Trophoblast cell (in vitro differentiated cells and primary cell): ENCODE data around the gene LCN12.
A peak's percentile ranks its signal among the peaks of the same experiment; 100 is the strongest.

Experiments
- DNase-seq, 2 donors: peaks; one replicate each; pipeline ENCODE4 v3.0.0-alpha.2; 2016
- H2AFZ ChIP-seq: 2 replicates; pipeline ENCODE4 v1.6.1; 2013; ENCODE audit warnings: low read length, moderate library complexity, mild to moderate bottlenecking; ENCODE audit not compliant: insufficient read depth, poor library complexity
- H2AK5ac ChIP-seq: 2 replicates; pipeline ENCODE4 v1.6.1; 2013; ENCODE audit warnings: mild to moderate bottlenecking, low read length
- H2BK120ac ChIP-seq: 2 replicates; pipeline ENCODE4 v1.6.1; 2013; ENCODE audit warnings: low read length, mild to moderate bottlenecking, moderate library complexity; ENCODE audit not compliant: insufficient read depth, poor library complexity
- H2BK12ac ChIP-seq: 2 replicates; pipeline ENCODE4 v1.6.1; 2013; ENCODE audit warnings: mild to moderate bottlenecking, low read length, moderate library complexity
- H2BK5ac ChIP-seq: 2 replicates; pipeline ENCODE4 v1.6.1; 2013; ENCODE audit warnings: low read length, low read depth, moderate library complexity, mild to moderate bottlenecking; ENCODE audit not compliant: poor library complexity
- H3K14ac ChIP-seq: 2 replicates; pipeline ENCODE4 v1.6.1; 2013; ENCODE audit warnings: mild to moderate bottlenecking, low read length
- H3K18ac ChIP-seq: 2 replicates; pipeline ENCODE4 v1.6.1; 2013; ENCODE audit warnings: mild to moderate bottlenecking, low read length
- H3K23ac ChIP-seq: 2 replicates; pipeline ENCODE4 v1.6.1; 2013; ENCODE audit warnings: low read length
- H3K27ac ChIP-seq: 2 replicates; pipeline ENCODE4 v1.5.1; 2013; ENCODE audit warnings: low read depth, mild to moderate bottlenecking, inconsistent platforms, low read length, moderate library complexity
- H3K27me3 ChIP-seq: 2 replicates; pipeline ENCODE4 v1.6.1; 2013; ENCODE audit warnings: inconsistent platforms, mild to moderate bottlenecking, low read length, moderate library complexity; ENCODE audit not compliant: insufficient read depth
- H3K36me3 ChIP-seq, 2 experiments: 1 replicate in 1 of 2; 2 replicates in 1 of 2; pipeline ENCODE4 v1.6.1; 2013; ENCODE audit warnings: low read length in 2 of 2, mild to moderate bottlenecking in 2 of 2, moderate library complexity in 1 of 2; ENCODE audit not compliant: insufficient read depth in 2 of 2, control insufficient read depth in 1 of 2
- H3K4ac ChIP-seq: 2 replicates; pipeline ENCODE4 v1.6.1; 2013; ENCODE audit warnings: low read depth, mild to moderate bottlenecking, low read length, moderate library complexity
- H3K4me1 ChIP-seq, 2 experiments: 1 replicate in 1 of 2; 2 replicates in 1 of 2; pipeline ENCODE4 v1.6.1; 2013; ENCODE audit warnings: low read length in 2 of 2, mild to moderate bottlenecking in 2 of 2, moderate library complexity in 1 of 2; ENCODE audit not compliant: insufficient read depth in 2 of 2, control insufficient read depth in 1 of 2
- H3K4me2 ChIP-seq: 2 replicates; pipeline ENCODE4 v1.6.1; 2013; ENCODE audit warnings: inconsistent platforms, mild to moderate bottlenecking, low read length, moderate library complexity
- H3K4me3 ChIP-seq: 2 replicates; pipeline ENCODE4 v1.5.1; 2013; ENCODE audit warnings: mild to moderate bottlenecking, low read depth, low read length, inconsistent platforms
- H3K79me1 ChIP-seq: one replicate; pipeline ENCODE4 v1.6.1; 2013; ENCODE audit warnings: low read length
- H3K79me2 ChIP-seq: 2 replicates; pipeline ENCODE4 v1.6.1; 2013; ENCODE audit warnings: low read length, mild to moderate bottlenecking; ENCODE audit not compliant: control insufficient read depth, insufficient read depth, poor library complexity
- H3K9ac ChIP-seq: 2 replicates; pipeline ENCODE4 v1.6.1; 2013; ENCODE audit warnings: mild to moderate bottlenecking, low read length
- H3K9me3 ChIP-seq: 2 replicates; pipeline ENCODE4 v1.6.1; 2013; ENCODE audit warnings: low read depth, mild to moderate bottlenecking, control low read depth, inconsistent platforms, low read length; ENCODE audit not compliant: insufficient read depth
- H4K12ac ChIP-seq: 2 replicates; pipeline ENCODE4 v1.6.1; 2013; ENCODE audit warnings: low read depth, mild to moderate bottlenecking, low read length, moderate library complexity
- H4K8ac ChIP-seq: 2 replicates; pipeline ENCODE4 v1.6.1; 2013; ENCODE audit warnings: low read depth, mild to moderate bottlenecking, low read length, moderate library complexity
- H4K91ac ChIP-seq: one replicate; pipeline ENCODE4 v1.6.1; 2013; ENCODE audit warnings: low read depth, mild to moderate bottlenecking, low read length, moderate library complexity
- WGBS: extraction: QIAGEN DNeasy Blood & Tissue Kit; methylation state at CpG from one replicate; pipeline ENCODE4 v1.1.7; 2013; ENCODE audit warnings: missing lambda C conversion rate; ENCODE audit not compliant: insufficient read length, insufficient coverage; ENCODE audit errors: extremely low coverage; 5-methylcytosine and 5-hydroxymethylcytosine counted together

LCN12 gene

GRCh38 chr9:136958473-136958872 is 6.4 kb downstream of the LCN12 start:
- Histone ChIP-seq H3K4me3 (peak overlapping the region; percentile 6), H3K18ac (no peak overlapping the region), H3K27me3 (no peaks in the 10 kb centered on the region), H4K12ac (no peak overlapping the region), H2AK5ac (no peak overlapping the region), H4K8ac (no peak overlapping the region), H3K14ac (no peak overlapping the region), H2BK12ac (no peak overlapping the region), H4K91ac (no peak overlapping the region), H3K9me3 (peaks cover 12% of the 10 kb centered on the region), H3K9ac (no peak overlapping the region), H3K79me1 (peaks cover 9% of the 10 kb centered on the region), H3K23ac (no peak overlapping the region), H2BK120ac (no peak overlapping the region), H2AFZ (no peak overlapping the region), H3K4ac (no peak overlapping the region), H2BK5ac (no peak overlapping the region), H3K36me3 (no peaks in the 10 kb centered on the region), H3K79me2 (no peaks in the 10 kb centered on the region), H3K4me1 (peaks cover 0 to 3% of the 10 kb centered on the region in 2 experiments), H3K27ac (no peak overlapping the region), H3K4me2 (no peak overlapping the region)
- no peak for DNase-seq
- WGBS = no CpG with 5 or more reads among the region's 7 CpGs

GRCh38 chr9:136958898-136959850 is 7.1 kb downstream of the LCN12 start:
- no CpG with 5 or more reads among the region's 28 CpGs for WGBS
- Histone ChIP-seq H3K4me3 (no peak overlapping the region), H3K4me2 (no peak overlapping the region)

GRCh38 chr9:136960212-136960937 is 8.3 kb downstream of the LCN12 start:
- Histone ChIP-seq H3K9me3 (peaks cover 10% of the 10 kb centered on the region), H3K4me1 (peaks cover 3% of the 10 kb centered on the region in 2 experiments), H3K36me3 (no peaks in the 10 kb centered on the region), H2AFZ (no peak overlapping the region), H3K9ac (no peak overlapping the region), H4K12ac (no peak overlapping the region), H2AK5ac (no peak overlapping the region), H4K8ac (no peak overlapping the region), H3K4me3 (no peak overlapping the region), H3K79me2 (no peaks in the 10 kb centered on the region), H3K4me2 (no peak overlapping the region), H2BK12ac (no peak overlapping the region), H2BK120ac (no peak overlapping the region), H3K14ac (no peak overlapping the region), H2BK5ac (no peak overlapping the region), H3K27ac (no peak overlapping the region), H3K23ac (no peak overlapping the region), H3K4ac (no peak overlapping the region), H3K79me1 (peaks cover 12% of the 10 kb centered on the region), H3K18ac (no peak overlapping the region), H4K91ac (peak overlapping the region; percentile 40), H3K27me3 (no peaks in the 10 kb centered on the region)
- DNase-seq = peak in 1 of 2 donors; percentile 17
- no CpG with 5 or more reads among the region's 19 CpGs for WGBS

More at GRCh38 chr9:136958898-136959850, 7.1 kb downstream of the LCN12 start:
- no peak overlapping the region for H3K27ac ChIP-seq
- H3K4ac ChIP-seq = no peak overlapping the region
- no peak for DNase-seq
- H3K4me1 ChIP-seq = peaks cover 3% of the 10 kb centered on the region in 2 experiments
- no peaks in the 10 kb centered on the region for H3K79me2 ChIP-seq
- H3K9me3 ChIP-seq = peaks cover 12% of the 10 kb centered on the region
- H2BK12ac ChIP-seq = no peak overlapping the region
- no peak overlapping the region for H2AFZ ChIP-seq
- peak overlapping the region; percentile 40 for H4K91ac ChIP-seq
- H3K36me3 ChIP-seq = no peaks in the 10 kb centered on the region
- H3K23ac ChIP-seq = no peak overlapping the region
- no peak overlapping the region for H2BK120ac ChIP-seq
- no peaks in the 10 kb centered on the region for H3K27me3 ChIP-seq
- H3K14ac ChIP-seq = no peak overlapping the region
- H4K12ac ChIP-seq = no peak overlapping the region
- H2AK5ac ChIP-seq = no peak overlapping the region
- H3K79me1 ChIP-seq = peaks cover 12% of the 10 kb centered on the region
- H3K9ac ChIP-seq = no peak overlapping the region
- no peak overlapping the region for H4K8ac ChIP-seq
- H2BK5ac ChIP-seq = no peak overlapping the region
- H3K18ac ChIP-seq = no peak overlapping the region

- H3K79me1 ChIP-seq = peaks cover 12% of the 10 kb centered on the region
These were observed 8.8 kb downstream of the LCN12 start for GRCh38 chr9:136960938-136961275.

More at GRCh38 chr9:136960938-136961275, 8.8 kb downstream of the LCN12 start:
- peaks cover 10% of the 10 kb centered on the region for H3K9me3 ChIP-seq
- H4K91ac ChIP-seq = peak overlapping the region; percentile 4
- H2AFZ ChIP-seq = no peak overlapping the region
- no peaks in the 10 kb centered on the region for H3K36me3 ChIP-seq
- no peak overlapping the region for H2BK120ac ChIP-seq
- no peaks in the 10 kb centered on the region for H3K27me3 ChIP-seq
- H2BK12ac ChIP-seq = no peak overlapping the region
- H3K4me3 ChIP-seq = no peak overlapping the region
- H2AK5ac ChIP-seq = no peak overlapping the region
- H3K4ac ChIP-seq = no peak overlapping the region
- H3K14ac ChIP-seq = no peak overlapping the region
- H3K79me2 ChIP-seq = no peaks in the 10 kb centered on the region
- H3K4me2 ChIP-seq = no peak overlapping the region
- no peak overlapping the region for H3K18ac ChIP-seq
- no peak overlapping the region for H4K8ac ChIP-seq
- H3K4me1 ChIP-seq = peaks cover 3% of the 10 kb centered on the region in 2 experiments
- H3K23ac ChIP-seq = no peak overlapping the region
- no peak overlapping the region for H4K12ac ChIP-seq
- WGBS = no CpG with 5 or more reads among the region's 15 CpGs
- H2BK5ac ChIP-seq = no peak overlapping the region
- no peak for DNase-seq
- no peak overlapping the region for H3K9ac ChIP-seq
- no peak overlapping the region for H3K27ac ChIP-seq
